ENCODE data around the gene KRTAP3-2. TPM values are rescaled to one million over a fixed set of nuclear protein-coding genes. Genes with fewer than 3 reads are reported as not detected.

The KRTAP3-2 gene
- polyA plus RNA-seq, 3 donors = not detected

- no peak overlapping the region for H3K27ac ChIP-seq (ENCODE audit: low read depth, low read length)
- 82 to 87% (median 84%) methylated on average over 3 of the region's 3 CpGs for WGBS, 3 donors
These were observed 13.5 kb upstream of the KRTAP3-2 start for GRCh38 chr17:41013181-41013580.

- no peak overlapping the region for H3K27ac ChIP-seq (ENCODE audit: low read depth, low read length)
- WGBS, 3 donors = 70 to 82% (median 74%) methylated on average over 6 of the region's 6 CpGs
These were observed 12.8 kb upstream of the KRTAP3-2 start for GRCh38 chr17:41012326-41013120.

GRCh38 chr17:41010441-41010840, 10.7 kb upstream of the KRTAP3-2 start:
- no peak overlapping the region for H3K27ac ChIP-seq (ENCODE audit: low read depth, low read length)

DNA sequence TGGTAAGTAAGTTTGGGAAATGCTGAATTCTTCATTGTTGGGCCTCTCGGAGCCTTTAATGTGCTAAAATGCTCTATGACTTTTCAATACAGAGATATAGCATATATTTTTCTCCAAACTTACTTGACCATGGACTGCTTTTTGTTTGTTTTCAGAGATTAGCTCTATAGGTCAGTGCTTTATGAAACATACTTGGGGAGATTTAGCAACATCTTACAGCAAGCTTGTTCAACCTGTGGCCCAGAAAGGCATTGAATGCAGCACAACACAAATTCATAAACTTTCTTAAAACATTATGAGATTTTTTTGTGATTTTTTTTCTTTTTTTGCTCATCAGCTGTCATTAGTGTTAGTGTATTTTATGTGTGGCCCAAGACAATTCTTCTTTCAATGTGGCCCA, 10.2 kb upstream of the KRTAP3-2 start:
- H3K27ac ChIP-seq (ENCODE audit: low read depth, low read length) = no peak overlapping the region
- WGBS, 3 donors = 84 to 100% (median 92%) methylated on average over 1 of the region's 1 CpG

DNA sequence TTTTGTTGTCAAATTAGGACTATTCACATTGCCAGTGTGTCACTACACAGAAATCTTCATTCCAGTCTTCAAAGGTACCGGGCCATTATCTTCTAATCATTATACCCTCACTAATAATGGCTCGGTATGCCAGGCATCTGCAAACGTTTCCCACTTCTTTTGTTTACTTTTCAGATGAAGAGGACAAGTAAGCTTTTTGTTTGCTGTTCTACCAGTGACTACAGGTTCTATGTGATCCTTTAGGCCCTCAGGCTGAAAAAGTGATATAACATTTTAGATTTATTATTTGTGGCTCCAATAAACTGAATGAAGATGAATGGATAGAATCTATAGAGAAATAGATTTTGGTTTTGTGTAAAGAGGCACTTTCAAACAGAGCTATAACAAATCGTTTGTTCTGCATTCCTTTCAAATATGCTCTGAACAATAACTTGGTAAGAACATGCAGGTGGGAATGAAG, 9.6 kb upstream of the KRTAP3-2 start:
- 32 to 74% (median 62%) methylated on average over 4 of the region's 4 CpGs for WGBS, 3 donors
- H3K27ac ChIP-seq (ENCODE audit: low read depth, low read length) = no peak overlapping the region

GRCh38 chr17:41008811-41009210, 9.1 kb upstream of the KRTAP3-2 start, which contains the start of gene KRTAP3-1:
TSS of gene KRTAP3-1 (minus strand) at chr17:41009128. CDS start at chr17:41009074, 54 bp downstream.
- H3K27ac ChIP-seq (ENCODE audit: low read depth, low read length) = no peak within 1 kb of the TSS
- 63 to 90% (median 90%) methylated on average over 8 of the region's 8 CpGs for WGBS, 3 donors

- WGBS, 3 donors = 76 to 92% (median 81%) methylated on average over 3 of the region's 3 CpGs
- no peak overlapping the region for H3K27ac ChIP-seq (ENCODE audit: low read depth, low read length)
These were observed 4.7 kb upstream of the KRTAP3-2 start for GRCh38 chr17:41004397-41004796.

- H3K27ac ChIP-seq (ENCODE audit: low read depth, low read length) = no peak overlapping the region
- WGBS, 3 donors = 49 to 69% (median 60%) methylated on average over 4 of the region's 4 CpGs
These were observed 4.2 kb upstream of the KRTAP3-2 start for GRCh38 chr17:41003926-41004325.

GRCh38 chr17:41002814-41003213, 3.1 kb upstream of the KRTAP3-2 start:
- 47 to 65% (median 60%) methylated on average over 5 of the region's 5 CpGs for WGBS, 3 donors

GRCh38 chr17:41001795-41002194, 2.1 kb upstream of the KRTAP3-2 start:
- 57 to 88% (median 86%) methylated on average over 4 of the region's 4 CpGs for WGBS, 3 donors
- H3K27ac ChIP-seq (ENCODE audit: low read depth, low read length) = no peak overlapping the region

More at GRCh38 chr17:41002814-41003213, 3.1 kb upstream of the KRTAP3-2 start:
- H3K27ac ChIP-seq (ENCODE audit: low read depth, low read length) = no peak overlapping the region

GRCh38 chr17:40997361-40997760, 2.3 kb downstream of the KRTAP3-2 start:
- H3K27ac ChIP-seq (ENCODE audit: low read depth, low read length) = no peak overlapping the region
- WGBS, 3 donors = 48 to 61% (median 52%) methylated on average over 2 of the region's 2 CpGs

GRCh38 chr17:40996829-40997228, 2.9 kb downstream of the KRTAP3-2 start:
- WGBS, 3 donors = 75 to 78% (median 78%) methylated on average over 4 of the region's 4 CpGs
- no peak overlapping the region for H3K27ac ChIP-seq (ENCODE audit: low read depth, low read length)

- no peak overlapping the region for H3K27ac ChIP-seq (ENCODE audit: low read depth, low read length)
- 19 to 72% (median 68%) methylated on average over 1 of the region's 1 CpG for WGBS, 3 donors
These were observed 4.6 kb downstream of the KRTAP3-2 start for GRCh38 chr17:40995116-40995515.

GRCh38 chr17:40993839-40994238, 5.9 kb downstream of the KRTAP3-2 start, which contains the start of gene KRTAP3-3:
TSS of gene KRTAP3-3 (minus strand) at chr17:40994164. CDS start at chr17:40994097, 67 bp downstream.
- 38 to 54% (median 43%) methylated on average over 4 of the region's 4 CpGs for WGBS, 3 donors
- H3K27ac ChIP-seq (ENCODE audit: low read depth, low read length) = no peak within 1 kb of the TSS

DNA sequence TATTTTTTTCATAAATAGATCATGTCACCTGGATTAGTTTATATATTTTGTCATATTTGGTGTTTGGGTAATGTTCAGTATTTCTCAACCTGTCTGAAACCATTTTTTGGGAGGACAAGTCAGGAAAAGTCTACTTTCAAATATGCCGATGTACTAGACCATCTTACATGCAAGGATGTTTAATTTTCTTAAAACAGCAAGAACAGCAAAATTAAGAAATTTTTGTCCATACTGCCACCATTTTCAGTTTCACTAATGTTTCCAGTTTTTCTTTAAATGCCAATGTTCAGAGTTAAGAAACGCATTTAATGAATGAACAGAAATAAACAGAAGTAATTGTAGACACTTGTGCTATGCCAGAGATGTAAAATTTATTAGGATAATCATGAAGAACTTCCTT, 6.6 kb downstream of the KRTAP3-2 start:
- 87 to 93% (median 88%) methylated on average over 2 of the region's 2 CpGs for WGBS, 3 donors

DNA sequence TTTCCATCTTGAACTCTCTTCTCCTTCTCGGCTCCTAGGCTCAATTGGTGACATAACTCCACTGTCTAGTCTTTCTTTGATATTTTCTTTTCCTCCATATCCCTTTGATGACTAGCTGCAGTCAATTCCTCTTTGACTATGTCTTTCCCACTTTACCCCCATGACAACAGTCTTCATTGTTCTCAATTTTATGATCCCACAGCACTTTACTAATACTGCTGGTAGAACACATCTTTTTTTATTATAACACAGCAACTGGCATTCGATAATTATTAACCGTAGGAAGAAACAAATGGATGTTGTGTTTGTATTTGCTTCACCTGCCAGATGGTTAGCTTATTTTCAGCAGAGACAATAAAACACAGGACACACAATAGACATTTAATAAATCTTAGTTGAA, 7.0 kb downstream of the KRTAP3-2 start:
- 71 to 93% (median 89%) methylated on average over 3 of the region's 3 CpGs for WGBS, 3 donors
- H3K27ac ChIP-seq (ENCODE audit: low read depth, low read length) = no peak overlapping the region

More for the DNA sequence above, 6.6 kb downstream of the KRTAP3-2 start:
- H3K27ac ChIP-seq (ENCODE audit: low read depth, low read length) = no peak overlapping the region

DNA sequence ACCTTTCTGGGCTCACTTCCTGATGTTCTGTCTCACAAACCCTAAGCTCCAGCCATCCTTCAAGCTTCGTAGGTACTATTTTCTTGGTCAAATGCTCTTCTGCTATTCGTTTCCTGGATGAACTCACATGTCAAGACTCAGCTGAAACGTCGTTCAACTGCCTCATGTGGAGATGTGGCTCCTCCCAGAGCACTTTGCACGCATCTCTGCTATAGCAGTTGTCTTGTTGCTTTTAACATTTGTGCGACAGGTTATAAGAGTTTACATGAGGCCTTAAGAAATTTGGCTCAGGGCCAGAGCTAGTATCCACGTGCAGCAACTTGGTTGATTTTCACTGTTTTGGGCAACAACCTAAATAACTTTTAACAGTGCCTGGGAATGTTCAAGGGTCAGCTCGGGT, 12.8 kb downstream of the KRTAP3-2 start:
- 45 to 62% (median 62%) methylated on average over 8 of the region's 8 CpGs for WGBS, 3 donors
- no peak overlapping the region for H3K27ac ChIP-seq (ENCODE audit: low read depth, low read length)

DNA sequence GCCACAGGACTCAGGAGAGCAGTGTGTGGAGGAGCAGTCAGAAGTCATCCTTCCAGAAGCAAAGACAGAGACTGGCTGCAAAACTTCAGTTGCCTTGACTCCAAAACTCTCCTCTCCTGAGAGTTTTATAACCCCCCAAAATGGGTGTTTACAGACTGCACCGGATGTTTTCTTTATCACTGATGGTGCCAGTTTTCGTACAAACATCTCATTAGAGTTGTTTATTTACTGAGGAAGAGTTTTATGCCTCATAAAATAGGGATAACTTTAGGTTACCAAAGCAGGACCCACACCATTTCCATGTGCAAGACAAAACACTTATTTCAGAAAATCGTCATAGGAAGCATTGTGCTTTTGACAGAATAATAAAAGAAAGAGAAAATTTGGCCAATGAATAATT, 15.5 kb downstream of the KRTAP3-2 start, which contains the start of gene KRT40:
Gene KRT40, minus strand, starts transcription at position 101 of the 400 bp plus-strand sequence. Its CDS starts 53 bp downstream, at position 48.
- H3K27ac ChIP-seq (ENCODE audit: low read depth, low read length) = no peak within 1 kb of the TSS
- 35 to 67% (median 45%) methylated on average over 3 of the region's 3 CpGs for WGBS, 3 donors

- no peak overlapping the region for H3K27ac ChIP-seq (ENCODE audit: low read depth, low read length)
- WGBS, 3 donors = 39 to 63% (median 61%) methylated on average over 5 of the region's 5 CpGs
These were observed 18.6 kb downstream of the KRTAP3-2 start for GRCh38 chr17:40981115-40981514.

DNA sequence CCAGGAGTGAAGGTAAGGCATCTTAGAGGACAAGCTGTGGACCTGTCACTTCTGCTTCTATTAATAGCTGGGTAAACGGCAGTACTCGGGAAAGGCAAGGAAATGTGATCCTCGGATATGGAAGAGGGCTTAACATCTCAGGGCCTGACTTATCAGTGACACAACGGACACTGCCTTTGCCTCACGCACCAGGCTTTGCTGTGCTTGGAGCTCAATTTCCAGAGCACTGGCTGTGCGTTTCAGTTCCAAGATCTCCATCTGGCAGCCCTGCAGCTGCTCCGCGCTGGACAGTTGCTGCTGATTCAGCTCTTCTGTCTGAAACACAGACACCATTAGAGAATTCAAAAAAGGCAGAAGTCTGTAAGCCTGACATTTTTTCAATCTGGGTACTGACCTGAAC, 19.1 kb downstream of the KRTAP3-2 start:
- H3K27ac ChIP-seq (ENCODE audit: low read depth, low read length) = no peak overlapping the region
- 22 to 49% (median 40%) methylated on average over 8 of the region's 8 CpGs for WGBS, 3 donors

All from adipose tissue (tissue), 3 donors.